ENCODE measurements around the gene LIX1. TPM values are rescaled to one million over a fixed set of nuclear protein-coding genes. Genes with fewer than 3 reads are reported as not detected.

The LIX1 gene
- total and polyA plus RNA-seq, 3 donors from 2014 or later = 0.76 TPM; not detected in 2

DNA sequence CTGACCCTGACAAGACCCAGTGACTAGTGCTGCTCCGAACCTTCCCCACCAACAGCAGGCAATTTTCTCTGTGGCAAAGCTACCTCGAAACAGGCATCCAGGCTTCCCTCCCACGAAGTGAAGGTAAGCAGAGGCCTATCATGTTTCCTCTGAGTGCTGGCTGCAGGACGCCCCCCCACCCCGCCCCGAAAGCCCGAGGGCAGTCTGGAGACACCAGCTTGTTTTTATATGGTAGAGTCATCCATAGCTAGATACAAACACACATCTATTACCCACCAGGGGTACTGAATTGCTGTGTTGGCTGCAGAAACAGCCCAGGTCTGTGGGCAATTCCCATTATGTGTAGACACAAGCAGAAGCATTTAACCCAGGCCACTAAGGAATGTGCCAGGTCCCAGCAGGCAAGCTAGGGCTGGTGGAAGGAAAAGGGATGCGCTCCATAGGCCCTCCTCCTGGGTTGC is 40.4 kb downstream of the LIX1 start:
- Histone ChIP-seq H3K9me3 (no peaks in the 10 kb centered on the region), H3K4me3 (no peak overlapping the region), H3K4me1 (no peaks in the 10 kb centered on the region), H3K27ac (no peak overlapping the region), H3K36me3 (ENCODE audit: low read depth, missing control alignments) (no peaks in the 10 kb centered on the region), H3K27me3 (no peaks in the 10 kb centered on the region)
- no peak for DNase-seq
- TF ChIP-seq, protein P1, sequence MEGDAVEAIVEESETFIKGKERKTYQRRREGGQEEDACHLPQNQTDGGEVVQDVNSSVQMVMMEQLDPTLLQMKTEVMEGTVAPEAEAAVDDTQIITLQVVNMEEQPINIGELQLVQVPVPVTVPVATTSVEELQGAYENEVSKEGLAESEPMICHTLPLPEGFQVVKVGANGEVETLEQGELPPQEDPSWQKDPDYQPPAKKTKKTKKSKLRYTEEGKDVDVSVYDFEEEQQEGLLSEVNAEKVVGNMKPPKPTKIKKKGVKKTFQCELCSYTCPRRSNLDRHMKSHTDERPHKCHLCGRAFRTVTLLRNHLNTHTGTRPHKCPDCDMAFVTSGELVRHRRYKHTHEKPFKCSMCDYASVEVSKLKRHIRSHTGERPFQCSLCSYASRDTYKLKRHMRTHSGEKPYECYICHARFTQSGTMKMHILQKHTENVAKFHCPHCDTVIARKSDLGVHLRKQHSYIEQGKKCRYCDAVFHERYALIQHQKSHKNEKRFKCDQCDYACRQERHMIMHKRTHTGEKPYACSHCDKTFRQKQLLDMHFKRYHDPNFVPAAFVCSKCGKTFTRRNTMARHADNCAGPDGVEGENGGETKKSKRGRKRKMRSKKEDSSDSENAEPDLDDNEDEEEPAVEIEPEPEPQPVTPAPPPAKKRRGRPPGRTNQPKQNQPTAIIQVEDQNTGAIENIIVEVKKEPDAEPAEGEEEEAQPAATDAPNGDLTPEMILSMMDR (IDR thresholded peaks at IDR 0.05) = no peak
- no peak for TF ChIP-seq POLR2A (IDR thresholded peaks at IDR 0.05)
- 65 to 78% methylated on average over 4 to 8 of the region's 8 CpGs for WGBS, 2 donors
- intact Hi-C loops (cut with DNase I; ENCODE audit: low total_unique reads) = no loop called here

DNA sequence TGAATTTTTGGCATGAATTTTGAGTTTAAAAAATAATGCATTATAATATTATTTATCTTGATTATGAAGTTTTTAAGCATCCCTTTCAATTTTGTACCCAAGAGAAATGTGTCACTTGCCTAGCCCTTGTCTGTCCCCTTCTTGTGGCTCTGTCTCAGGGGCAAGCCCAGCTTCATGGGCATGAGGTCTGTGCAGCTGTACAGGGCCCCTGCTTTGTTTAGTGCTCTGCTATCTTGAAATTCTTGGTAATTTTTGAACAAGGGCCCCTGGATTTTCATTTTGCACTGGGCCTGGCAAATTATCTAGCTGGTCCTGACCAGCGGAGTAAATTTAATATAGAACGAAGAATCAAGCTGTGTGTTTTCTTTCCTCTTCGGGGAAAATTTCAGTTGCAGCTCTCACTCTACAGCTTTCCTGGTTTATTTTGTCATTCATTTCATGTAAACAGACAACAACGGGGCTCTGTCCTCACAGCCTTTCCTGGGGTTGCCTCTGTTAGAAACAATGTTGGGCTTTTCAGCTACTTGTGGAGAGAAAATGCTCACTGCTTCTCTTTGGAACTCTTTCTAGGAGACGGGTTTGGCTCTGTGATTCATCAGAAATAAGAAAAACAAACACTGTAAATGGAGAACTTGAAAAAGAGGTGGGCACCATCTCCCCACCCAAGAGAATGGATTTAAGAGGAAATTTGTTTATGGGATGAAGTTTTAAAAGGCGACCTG is 41.1 kb downstream of the LIX1 start:
- TF ChIP-seq, protein P1 (IDR thresholded peaks at IDR 0.05) = no peak
- no peak for TF ChIP-seq POLR2A (IDR thresholded peaks at IDR 0.05)
- Histone ChIP-seq H3K4me3 (no peak overlapping the region), H3K27me3 (no peaks in the 10 kb centered on the region), H3K4me1 (no peaks in the 10 kb centered on the region), H3K9me3 (no peaks in the 10 kb centered on the region), H3K27ac (no peak overlapping the region), H3K36me3 (ENCODE audit: low read depth, missing control alignments) (no peaks in the 10 kb centered on the region)
- DNase-seq = no peak
- 72 to 80% methylated on average over 6 of the region's 6 CpGs for WGBS, 2 donors
- intact Hi-C loops (cut with DNase I; ENCODE audit: low total_unique reads) = no loop called here

DNA sequence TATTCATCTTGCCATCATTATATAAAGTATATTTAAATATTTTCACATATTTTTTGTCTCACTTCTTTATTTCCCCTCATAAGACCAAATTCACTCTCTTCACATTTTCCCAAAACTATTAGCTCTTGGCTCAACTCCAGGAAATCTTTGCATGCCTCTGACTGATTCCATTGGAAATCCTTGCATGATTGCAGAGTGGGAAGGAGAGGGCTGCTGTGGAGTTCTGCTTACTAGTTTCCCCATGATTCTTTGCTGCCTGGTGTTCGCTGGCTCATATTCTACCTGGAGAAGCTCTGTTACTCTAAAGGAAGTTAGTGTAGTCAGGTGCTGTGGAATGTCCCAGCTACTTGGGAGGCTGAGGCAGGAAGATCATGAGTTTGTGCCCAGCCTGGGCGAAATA is 41.9 kb downstream of the LIX1 start:
- 62 to 81% methylated on average over 2 of the region's 2 CpGs for WGBS, 2 donors
- H3K27ac ChIP-seq = no peak overlapping the region
- TF ChIP-seq, protein P1 (IDR thresholded peaks at IDR 0.05) = no peak
- TF ChIP-seq POLR2A (IDR thresholded peaks at IDR 0.05) = no peak
- no peaks in the 10 kb centered on the region for H3K27me3 ChIP-seq
- no peaks in the 10 kb centered on the region for H3K36me3 ChIP-seq (ENCODE audit: low read depth, missing control alignments)
- H3K4me1 ChIP-seq = no peaks in the 10 kb centered on the region
- intact Hi-C loops (cut with DNase I; ENCODE audit: low total_unique reads) = no loop called here
- no peak for DNase-seq
- no peaks in the 10 kb centered on the region for H3K9me3 ChIP-seq
- H3K4me3 ChIP-seq = no peak overlapping the region

DNA sequence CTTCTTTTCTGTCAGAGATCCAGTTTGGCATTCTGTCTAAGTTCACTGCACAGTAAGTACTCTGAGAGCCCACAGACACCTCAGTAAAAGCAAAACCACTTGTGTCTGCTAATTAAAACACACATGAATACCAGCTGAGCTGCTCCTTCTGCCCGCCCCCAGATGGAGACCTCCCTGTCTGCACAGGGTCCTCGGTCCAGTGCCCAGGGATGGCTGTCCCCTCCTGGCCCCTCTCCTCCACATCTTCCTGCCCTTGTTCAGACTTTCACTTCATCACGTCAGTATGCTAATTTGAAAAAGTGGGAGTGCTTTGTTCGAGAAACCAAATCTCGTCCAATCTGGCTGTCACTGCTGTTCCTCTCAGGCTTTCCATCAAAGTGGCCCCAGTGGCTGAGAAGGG is 43.5 kb downstream of the LIX1 start:
- Histone ChIP-seq H3K36me3 (ENCODE audit: low read depth, missing control alignments) (no peaks in the 10 kb centered on the region), H3K9me3 (no peaks in the 10 kb centered on the region), H3K4me3 (no peak overlapping the region), H3K27me3 (no peaks in the 10 kb centered on the region), H3K27ac (no peak overlapping the region), H3K4me1 (no peaks in the 10 kb centered on the region)
- DNase-seq = no peak
- intact Hi-C loops (cut with DNase I; ENCODE audit: low total_unique reads) = no loop called here
- TF ChIP-seq, protein P1 (IDR thresholded peaks at IDR 0.05) = no peak
- no peak for TF ChIP-seq POLR2A (IDR thresholded peaks at IDR 0.05)
- 38 to 51% methylated on average over 4 to 5 of the region's 5 CpGs for WGBS, 2 donors
